ENCODE results near the gene PDLIM3.
"Not testable (repeated sequence)": the region's sequence is repeated elsewhere in the genome, so short reads cannot be mapped to it uniquely, and the experiment has no call there.

PDLIM3 gene

GRCh38 chr4:185534866-185535611 is at the start of gene PDLIM3:
Gene PDLIM3, minus strand, starts transcription at chr4:185535507. Its CDS starts 73 bp downstream, at chr4:185535434.
- DNase-seq: no peak

GRCh38 chr4:185583813-185584212 is 48.5 kb upstream of the PDLIM3 start:
- DNase-seq: no peak

- DNase-seq: no peak
Measured at GRCh38 chr4:185582651-185583400, 47.5 kb upstream of the PDLIM3 start.

- no peak for DNase-seq
Measured at GRCh38 chr4:185580699-185581098, 45.4 kb upstream of the PDLIM3 start.

GRCh38 chr4:185578284-185578683 is 43.0 kb upstream of the PDLIM3 start:
- DNase-seq: no peak

GRCh38 chr4:185576962-185577950 is 41.9 kb upstream of the PDLIM3 start:
- DNase-seq: no peak

- DNase-seq: no peak
Measured at GRCh38 chr4:185576314-185576961, 41.1 kb upstream of the PDLIM3 start.

- DNase-seq: no peak
Measured at GRCh38 chr4:185573651-185574199, 38.4 kb upstream of the PDLIM3 start.

- no peak for DNase-seq
Measured at GRCh38 chr4:185570727-185571126, 35.4 kb upstream of the PDLIM3 start.

- DNase-seq: no peak
Measured at GRCh38 chr4:185567381-185568376, 32.4 kb upstream of the PDLIM3 start.

GRCh38 chr4:185566972-185567371 is 31.7 kb upstream of the PDLIM3 start:
- DNase-seq: no peak

- DNase-seq: no peak
Measured at GRCh38 chr4:185566425-185566824, 31.1 kb upstream of the PDLIM3 start.

- no peak for DNase-seq
Measured at GRCh38 chr4:185565696-185566095, 30.4 kb upstream of the PDLIM3 start.

- no peak for DNase-seq
Measured at GRCh38 chr4:185564349-185564748, 29.0 kb upstream of the PDLIM3 start.

GRCh38 chr4:185562531-185562930 is 27.2 kb upstream of the PDLIM3 start:
- DNase-seq: no peak

GRCh38 chr4:185560316-185560715 is 25.0 kb upstream of the PDLIM3 start:
- no peak for DNase-seq

GRCh38 chr4:185559915-185560281 is 24.6 kb upstream of the PDLIM3 start:
- DNase-seq: no peak

GRCh38 chr4:185559251-185559914 is 24.1 kb upstream of the PDLIM3 start:
- not testable (repeated sequence) for DNase-seq

GRCh38 chr4:185554365-185555126 is 19.2 kb upstream of the PDLIM3 start:
- DNase-seq: no peak

- no peak for DNase-seq
Measured at GRCh38 chr4:185552254-185552653, 16.9 kb upstream of the PDLIM3 start.

Measured in NCI-H2081 treated with DMSO at 0.1 percent for 48 hours (cell line).